ENCODE data around the gene LRP1B.
"Not testable (repeated sequence)": the region's sequence is repeated elsewhere in the genome, so short reads cannot be mapped to it uniquely, and the experiment has no call there.

Gene LRP1B

GRCh38 chr2:142104134-142104758 lies 26.6 kb downstream of the LRP1B start:
- no peak for DNase-seq (ENCODE audit: low read depth in 1 of 2, low spot score in 1 of 2)

- DNase-seq (ENCODE audit: low read depth in 1 of 2, low spot score in 1 of 2), result no peak
Observed at GRCh38 chr2:142100970-142101369, 29.8 kb downstream of the LRP1B start.

- DNase-seq (ENCODE audit: low read depth in 1 of 2, low spot score in 1 of 2), result no peak
Observed at GRCh38 chr2:142100139-142100873, 30.5 kb downstream of the LRP1B start.

- DNase-seq (ENCODE audit: low read depth in 1 of 2, low spot score in 1 of 2), result no peak
Observed at GRCh38 chr2:142097711-142098110, 33.1 kb downstream of the LRP1B start.

- DNase-seq (ENCODE audit: low read depth in 1 of 2, low spot score in 1 of 2), result no peak
Observed at GRCh38 chr2:142095647-142096046, 35.2 kb downstream of the LRP1B start.

GRCh38 chr2:142094233-142094632 lies 36.6 kb downstream of the LRP1B start:
- DNase-seq (ENCODE audit: low read depth in 1 of 2, low spot score in 1 of 2), result no peak

GRCh38 chr2:142088058-142088568 lies 42.7 kb downstream of the LRP1B start:
- no peak for DNase-seq (ENCODE audit: low read depth in 1 of 2, low spot score in 1 of 2)

- DNase-seq (ENCODE audit: low read depth in 1 of 2, low spot score in 1 of 2), result not testable (repeated sequence)
Observed at GRCh38 chr2:142087585-142087984, 43.2 kb downstream of the LRP1B start.

- DNase-seq (ENCODE audit: low read depth in 1 of 2, low spot score in 1 of 2), result no peak
Observed at GRCh38 chr2:142082368-142082767, 48.4 kb downstream of the LRP1B start.

- DNase-seq (ENCODE audit: low read depth in 1 of 2, low spot score in 1 of 2), result no peak
Observed at GRCh38 chr2:142076317-142076716, 54.5 kb downstream of the LRP1B start.

- no peak for DNase-seq (ENCODE audit: low read depth in 1 of 2, low spot score in 1 of 2)
Observed at GRCh38 chr2:142075826-142076225, 55.0 kb downstream of the LRP1B start.

- DNase-seq (ENCODE audit: low read depth in 1 of 2, low spot score in 1 of 2), result no peak
Observed at GRCh38 chr2:142069251-142069888, 61.4 kb downstream of the LRP1B start.

- DNase-seq (ENCODE audit: low read depth in 1 of 2, low spot score in 1 of 2), result no peak
Observed at GRCh38 chr2:142065700-142066099, 65.1 kb downstream of the LRP1B start.

- DNase-seq (ENCODE audit: low read depth in 1 of 2, low spot score in 1 of 2), result no peak
Observed at GRCh38 chr2:142065156-142065555, 65.7 kb downstream of the LRP1B start.

- no peak for DNase-seq (ENCODE audit: low read depth in 1 of 2, low spot score in 1 of 2)
Observed at GRCh38 chr2:142061733-142062132, 69.1 kb downstream of the LRP1B start.

GRCh38 chr2:142058149-142058548 lies 72.7 kb downstream of the LRP1B start:
- DNase-seq (ENCODE audit: low read depth in 1 of 2, low spot score in 1 of 2), result no peak

GRCh38 chr2:142056784-142057183 lies 74.0 kb downstream of the LRP1B start:
- no peak for DNase-seq (ENCODE audit: low read depth in 1 of 2, low spot score in 1 of 2)

GRCh38 chr2:142052220-142052863 lies 78.5 kb downstream of the LRP1B start:
- DNase-seq (ENCODE audit: low read depth in 1 of 2, low spot score in 1 of 2), result no peak

- DNase-seq (ENCODE audit: low read depth in 1 of 2, low spot score in 1 of 2), result no peak
Observed at GRCh38 chr2:142048581-142048980, 82.2 kb downstream of the LRP1B start.

- DNase-seq (ENCODE audit: low read depth in 1 of 2, low spot score in 1 of 2), result no peak
Observed at GRCh38 chr2:142045641-142046040, 85.2 kb downstream of the LRP1B start.

- DNase-seq (ENCODE audit: low read depth in 1 of 2, low spot score in 1 of 2), result no peak
Observed at GRCh38 chr2:142044197-142044596, 86.6 kb downstream of the LRP1B start.

All from activated CD4-positive, alpha-beta T cell treated with anti-CD3 and anti-CD28 coated beads, Interleukin-2, amount 50 U/mL, for 24 hours (primary cell).